Hematopoietic multipotent progenitor cell treated with erythropoietin and hydrocortisone succinate and interleukin-3 and kit ligand, for 6 days (in vitro differentiated cells): ENCODE data around the gene MYF6.

Source experiments
- DNase-seq: peaks from one replicate; pipeline ENCODE4 v3.0.0-alpha.2; 2015

Gene MYF6

GRCh38 chr12:80708259-80708974, 983 bp downstream of the MYF6 start:
- DNase-seq: no peak

GRCh38 chr12:80708975-80709328, 1.5 kb downstream of the MYF6 start:
- peak; percentile 5 for DNase-seq

- DNase-seq: peak; percentile 47
Measured at GRCh38 chr12:80709811-80710726, 2.6 kb downstream of the MYF6 start.

- DNase-seq: no peak
Measured at GRCh38 chr12:80710727-80711449, 3.5 kb downstream of the MYF6 start.

GRCh38 chr12:80711866-80712265, 4.4 kb downstream of the MYF6 start:
- no peak for DNase-seq

GRCh38 chr12:80712866-80713265, 5.4 kb downstream of the MYF6 start:
- no peak for DNase-seq

- DNase-seq: no peak
Measured at GRCh38 chr12:80713419-80713818, 6.0 kb downstream of the MYF6 start.

- DNase-seq: no peak
Measured at GRCh38 chr12:80714055-80714454, 6.6 kb downstream of the MYF6 start.

- no peak for DNase-seq
Measured at GRCh38 chr12:80714846-80715245, 7.4 kb downstream of the MYF6 start.

GRCh38 chr12:80715713-80716249, 8.3 kb downstream of the MYF6 start:
- no peak for DNase-seq

- DNase-seq: no peak
Measured at GRCh38 chr12:80716696-80717469, 9.4 kb downstream of the MYF6 start, which contains the start of gene MYF5. MYF5 (plus strand) TSS chr12:80716912; CDS start chr12:80717064, 152 bp downstream.

GRCh38 chr12:80717856-80718255, 10.4 kb downstream of the MYF6 start:
- DNase-seq: no peak

GRCh38 chr12:80720516-80720915, 13.1 kb downstream of the MYF6 start:
- no peak for DNase-seq

GRCh38 chr12:80721326-80721725, 13.9 kb downstream of the MYF6 start:
- no peak for DNase-seq

GRCh38 chr12:80745851-80746505, 38.5 kb downstream of the MYF6 start:
- no peak for DNase-seq

- DNase-seq: no peak
Measured at GRCh38 chr12:80747800-80748199, 40.4 kb downstream of the MYF6 start.

GRCh38 chr12:80749456-80749855, 42.0 kb downstream of the MYF6 start:
- DNase-seq: no peak

- no peak for DNase-seq
Measured at GRCh38 chr12:80752464-80752863, 45.0 kb downstream of the MYF6 start.

GRCh38 chr12:80754274-80754673, 46.8 kb downstream of the MYF6 start:
- DNase-seq: no peak

- DNase-seq: no peak
Measured at GRCh38 chr12:80756875-80757274, 49.4 kb downstream of the MYF6 start.
